Thyroid gland (tissue), 4 donors: ENCODE data around the gene ARID2. TPM values are rescaled to one million over a fixed set of nuclear protein-coding genes. Genes with fewer than 3 reads are reported as not detected.

ENCODE experiments used
- DNase-seq, 2 donors: peaks; one replicate each; pipeline ENCODE4 v3.0.0-alpha.2; 2019
- H3K27ac ChIP-seq, 3 donors: fragments of 200-600 bp; sonication (generic); 1 replicate in 2 of 3; 2 replicates in 1 of 3; pipeline ENCODE4 v1.5.1; 2016 to 2019; ENCODE audit warnings: mild to moderate bottlenecking in 1 of 3, moderate library complexity in 1 of 3
- H3K27me3 ChIP-seq: fragments of 200-600 bp; sonication (generic); one replicate; pipeline ENCODE4 v1.5.1; 2019
- H3K36me3 ChIP-seq, 2 donors: fragments of 200-600 bp; sonication (generic); one replicate each; pipeline ENCODE4 v1.5.1; 2016 to 2019
- H3K4me1 ChIP-seq, 2 donors: fragments of 200-600 bp; sonication (generic); one replicate each; pipeline ENCODE4 v1.5.1; 2017 to 2019
- H3K4me3 ChIP-seq, 3 donors: fragments of 200-600 bp; sonication (generic); replicated peaks in 1 of 3; 1 replicate in 2 of 3; 2 replicates in 1 of 3; pipeline ENCODE4 v1.5.1; 2016; ENCODE audit warnings: mild to moderate bottlenecking in 1 of 3
- H3K9me3 ChIP-seq: fragments of 200-600 bp; sonication (generic); one replicate; pipeline ENCODE4 v1.5.1; 2017
- CTCF ChIP-seq, 6 experiments: fragments of 200-600 bp in 3 of 6; fragments of 450-650 bp in 3 of 6; sonication (generic) in 3 of 6; IDR thresholded peaks; one replicate each; pipeline ENCODE4 v1.5.1; 2016 to 2019; ENCODE audit warnings: antibody characterized with exemption in 6 of 6, mild to moderate bottlenecking in 2 of 6, inconsistent platforms in 1 of 6, moderate library complexity in 1 of 6
- POLR2A ChIP-seq, 2 donors: fragments of 450-650 bp; IDR thresholded peaks; one replicate each; pipeline ENCODE4 v1.6.1; 2017; ENCODE audit warnings: antibody characterized with exemption in 2 of 2, mild to moderate bottlenecking in 2 of 2, moderate library complexity in 1 of 2
- WGBS, 2 donors: methylation state at CpG; one replicate each; pipeline ENCODE4 v1.1.5; 2017; 5-methylcytosine and 5-hydroxymethylcytosine counted together
- intact Hi-C: fragments of 100-400 bp; cut with DNase I; formaldehyde crosslinking; loops from one replicate; pipeline ENCODE4 v1.15.1; 2023
- total RNA-seq, 4 donors: library from RNA; depleted of rRNA; stranded (reverse); fragments of >200 nt; gene quantifications; one replicate each; pipeline ENCODE4 v1.2.3, GENCODE V29; 2016

The ARID2 gene
- total RNA-seq, 4 donors from 2014 or later, result 44.7 to 69.2 (median 50.6) TPM

- H3K4me1 ChIP-seq, result peaks cover 17 to 18% of the 10 kb centered on the region in 2 donors
- no peak overlapping the region for H3K27ac ChIP-seq
- H3K9me3 ChIP-seq, result no peaks in the 10 kb centered on the region
- H3K4me3 ChIP-seq, result no peak overlapping the region
- 94 to 96% methylated on average over 4 of the region's 4 CpGs for WGBS, 2 donors
- no peaks in the 10 kb centered on the region for H3K27me3 ChIP-seq
- TF ChIP-seq CTCF (IDR thresholded peaks at IDR 0.05) (no peak), POLR2A (IDR thresholded peaks at IDR 0.05) (no peak)
- DNase-seq, result no peak
- intact Hi-C loops, result no loop called here
- no peaks in the 10 kb centered on the region for H3K36me3 ChIP-seq
Observed at GRCh38 chr12:45718306-45718705, 11.2 kb upstream of the ARID2 start.

- Histone ChIP-seq H3K4me3 (no peak overlapping the region), H3K27me3 (no peaks in the 10 kb centered on the region), H3K4me1 (peaks cover 22 to 33% of the 10 kb centered on the region in 2 donors), H3K36me3 (no peaks in the 10 kb centered on the region), H3K9me3 (no peaks in the 10 kb centered on the region), H3K27ac (no peak overlapping the region)
- TF ChIP-seq CTCF (IDR thresholded peaks at IDR 0.05) (no peak), POLR2A (IDR thresholded peaks at IDR 0.05) (no peak)
- DNase-seq, result no peak
- intact Hi-C loops, result no loop called here
- WGBS, 2 donors, result 98 to 99% methylated on average over 2 of the region's 2 CpGs
Observed at GRCh38 chr12:45720069-45720468, 9.4 kb upstream of the ARID2 start.

GRCh38 chr12:45721369-45721768 is 8.1 kb upstream of the ARID2 start:
- WGBS, 2 donors, result 87 to 90% methylated on average over 2 of the region's 2 CpGs
- no peaks in the 10 kb centered on the region for H3K9me3 ChIP-seq
- H3K27ac ChIP-seq, result no peak overlapping the region
- TF ChIP-seq POLR2A (IDR thresholded peaks at IDR 0.05) (no peak), CTCF (IDR thresholded peaks at IDR 0.05) (no peak)
- no peak for DNase-seq
- intact Hi-C loops, result no loop called here
- no peak overlapping the region for H3K4me3 ChIP-seq
- peaks cover 24 to 36% of the 10 kb centered on the region in 2 donors for H3K4me1 ChIP-seq
- no peaks in the 10 kb centered on the region for H3K36me3 ChIP-seq
- no peaks in the 10 kb centered on the region for H3K27me3 ChIP-seq

- peaks cover 24 to 36% of the 10 kb centered on the region in 2 donors for H3K4me1 ChIP-seq
- no peaks in the 10 kb centered on the region for H3K27me3 ChIP-seq
- 97 to 99% methylated on average over 7 of the region's 7 CpGs for WGBS, 2 donors
- no peak for DNase-seq
- intact Hi-C loops, result no loop called here
- TF ChIP-seq POLR2A (IDR thresholded peaks at IDR 0.05) (no peak), CTCF (IDR thresholded peaks at IDR 0.05) (no peak)
- no peaks in the 10 kb centered on the region for H3K9me3 ChIP-seq
- H3K27ac ChIP-seq, result no peak overlapping the region
- no peaks in the 10 kb centered on the region for H3K36me3 ChIP-seq
- H3K4me3 ChIP-seq, result no peak overlapping the region
Observed at GRCh38 chr12:45721954-45722353, 7.6 kb upstream of the ARID2 start.

- DNase-seq, result peak; percentile 12 to 17
- no peaks in the 10 kb centered on the region for H3K36me3 ChIP-seq
Observed at GRCh38 chr12:45725631-45726602, 3.6 kb upstream of the ARID2 start.

More at GRCh38 chr12:45725631-45726602, 3.6 kb upstream of the ARID2 start:
- WGBS, 2 donors, result 6 to 7% methylated on average over 12 of the region's 12 CpGs
- peak overlapping the region; percentile 99 to 100 (median 99) for H3K27ac ChIP-seq
- intact Hi-C loops, result no loop called here
- no peaks in the 10 kb centered on the region for H3K9me3 ChIP-seq
- TF ChIP-seq POLR2A (IDR thresholded peaks at IDR 0.05) (no peak), CTCF (IDR thresholded peaks at IDR 0.05) (peak; percentile 27 to 68 (median 56))
- peaks cover 24 to 36% of the 10 kb centered on the region in 2 donors for H3K4me1 ChIP-seq
- no peaks in the 10 kb centered on the region for H3K27me3 ChIP-seq
- peak overlapping the region; percentile 52 to 95 (median 56) for H3K4me3 ChIP-seq
